Measurements from ENCODE around the gene RGL2.

DNA sequence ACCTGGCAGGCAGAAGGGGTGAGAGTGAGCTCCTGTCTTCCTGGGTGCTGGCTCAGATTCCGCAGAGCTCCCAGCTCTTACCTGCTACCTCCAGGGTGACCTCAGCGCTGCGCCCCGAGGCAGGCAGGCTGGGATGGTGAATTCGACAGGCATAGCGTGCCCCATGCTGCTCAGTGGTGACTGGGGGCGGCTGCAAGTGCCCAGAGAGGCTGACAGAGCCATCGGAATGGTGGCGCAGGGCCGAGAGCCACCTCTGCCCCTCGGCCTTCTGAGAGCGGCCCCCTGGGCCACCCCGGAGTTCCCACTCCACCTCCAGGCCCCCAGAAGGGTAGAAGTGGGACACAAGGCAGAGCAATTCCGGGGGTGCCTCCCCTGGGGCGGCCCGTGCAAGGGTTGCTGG is 5.5 kb upstream of the RGL2 start:
- TF ChIP-seq POLR2AphosphoS5 (IDR thresholded peaks at IDR 0.05): no peak
- TF ChIP-seq CTCF (IDR thresholded peaks at IDR 0.05): no peak
- TF ChIP-seq POLR2A (IDR thresholded peaks at IDR 0.05): no peak
